Esophagus (tissue), 2 donors: ENCODE measurements around the gene SLC7A5. TPM values are rescaled to one million over a fixed set of nuclear protein-coding genes. Genes with fewer than 3 reads are reported as not detected.

ENCODE experiments used
- H3K27ac ChIP-seq, 2 donors: one replicate each; pipeline ENCODE4 v1.5.1; 2013; ENCODE audit warnings: low read depth in 2 of 2, mild to moderate bottlenecking in 2 of 2, inconsistent platforms in 1 of 2, low read length in 1 of 2, moderate library complexity in 1 of 2
- H3K27me3 ChIP-seq, 2 donors: one replicate each; pipeline ENCODE4 v1.6.1; 2013; ENCODE audit warnings: low read length in 2 of 2, control low read depth in 1 of 2, mild to moderate bottlenecking in 1 of 2; ENCODE audit not compliant: insufficient read depth in 2 of 2, control insufficient read depth in 1 of 2
- H3K36me3 ChIP-seq, 2 donors: one replicate each; pipeline ENCODE4 v1.6.1; 2013; ENCODE audit warnings: low read length in 1 of 2; ENCODE audit not compliant: control insufficient read depth in 2 of 2, insufficient read depth in 2 of 2
- H3K4me1 ChIP-seq, 2 donors: one replicate each; pipeline ENCODE4 v1.6.1; 2013; ENCODE audit warnings: low read length in 1 of 2; ENCODE audit not compliant: control insufficient read depth in 2 of 2, insufficient read depth in 2 of 2
- H3K4me3 ChIP-seq, 2 donors: one replicate each; pipeline ENCODE4 v1.5.1; 2013; ENCODE audit warnings: low read length in 2 of 2, mild to moderate bottlenecking in 2 of 2, low read depth in 1 of 2, moderate library complexity in 1 of 2
- H3K9me3 ChIP-seq, 2 donors: one replicate each; pipeline ENCODE4 v1.6.1; 2013; ENCODE audit warnings: mild to moderate bottlenecking in 2 of 2, low read depth in 1 of 2, low read length in 1 of 2, moderate library complexity in 1 of 2; ENCODE audit not compliant: control insufficient read depth in 2 of 2, insufficient read depth in 1 of 2
- WGBS, 2 donors: extraction: QIAGEN DNeasy Blood & Tissue Kit; methylation state at CpG; one replicate each; pipeline ENCODE4 v1.1.7; 2013; 5-methylcytosine and 5-hydroxymethylcytosine counted together
- polyA plus RNA-seq, 2 donors: library from polyadenylated mRNA; stranded (reverse); fragments of 200-250 nt; gene quantifications; one replicate each; pipeline ENCODE4 v1.2.3, GENCODE V29; 2013
- donor health status: healthy with polysubstance abuse.
- donor health status: Bipolar disorder and iron deficiency.

The SLC7A5 gene
- polyA plus RNA-seq, 2 donors, result 117 to 138 TPM

- Histone ChIP-seq H3K9me3 (no peaks in the 10 kb centered on the region), H3K4me3 (no peak overlapping the region), H3K4me1 (peaks cover 11 to 63% of the 10 kb centered on the region in 2 donors), H3K27me3 (no peaks in the 10 kb centered on the region), H3K36me3 (peaks cover 0 to 21% of the 10 kb centered on the region in 2 donors), H3K27ac (peak overlapping the region; percentile 58)
- 49 to 62% methylated on average over 8 of the region's 8 CpGs for WGBS, 2 donors
Observed at GRCh38 chr16:87847467-87847784, 21.9 kb downstream of the SLC7A5 start.

- H3K27ac ChIP-seq, result peak overlapping the region; percentile 58 to 77
- peak overlapping the region; percentile 4 to 17 for H3K4me3 ChIP-seq
- WGBS, 2 donors, result 55 to 70% methylated on average over 25 of the region's 25 CpGs
- peaks cover 9 to 64% of the 10 kb centered on the region in 2 donors for H3K4me1 ChIP-seq
- H3K27me3 ChIP-seq, result no peaks in the 10 kb centered on the region
- peaks cover 0 to 21% of the 10 kb centered on the region in 2 donors for H3K36me3 ChIP-seq
- H3K9me3 ChIP-seq, result no peaks in the 10 kb centered on the region
Observed at GRCh38 chr16:87846705-87847466, 22.4 kb downstream of the SLC7A5 start.

GRCh38 chr16:87845807-87846619 is 23.3 kb downstream of the SLC7A5 start:
- peak overlapping the region; percentile 58 to 77 for H3K27ac ChIP-seq
- H3K36me3 ChIP-seq, result peaks cover 0 to 15% of the 10 kb centered on the region in 2 donors
- H3K4me1 ChIP-seq, result peaks cover 9 to 66% of the 10 kb centered on the region in 2 donors
- H3K27me3 ChIP-seq, result no peaks in the 10 kb centered on the region
- no peaks in the 10 kb centered on the region for H3K9me3 ChIP-seq
- 43 to 62% methylated on average over 31 of the region's 31 CpGs for WGBS, 2 donors
- H3K4me3 ChIP-seq, result no peak overlapping the region

- H3K4me1 ChIP-seq, result peaks cover 12 to 63% of the 10 kb centered on the region in 2 donors
- H3K27me3 ChIP-seq, result no peaks in the 10 kb centered on the region
- no peak overlapping the region for H3K4me3 ChIP-seq
- no peaks in the 10 kb centered on the region for H3K9me3 ChIP-seq
- whole genome bisulfite sequencing, 2 donors, result 65 to 66% methylated on average over 13 of the region's 13 CpGs
- peak overlapping the region; percentile 58 to 77 for H3K27ac ChIP-seq
- peaks cover 0 to 16% of the 10 kb centered on the region in 2 donors for H3K36me3 ChIP-seq
Observed at GRCh38 chr16:87845213-87845612, 24.1 kb downstream of the SLC7A5 start.

GRCh38 chr16:87844809-87845208 is 24.5 kb downstream of the SLC7A5 start:
- Histone ChIP-seq H3K4me1 (peaks cover 12 to 59% of the 10 kb centered on the region in 2 donors), H3K27ac (peak overlapping the region; percentile 44 to 48)
- 55 to 57% methylated on average over 13 of the region's 13 CpGs for WGBS, 2 donors

GRCh38 chr16:87844120-87844733 is 25.1 kb downstream of the SLC7A5 start:
- no peak overlapping the region for H3K4me3 ChIP-seq
- no peaks in the 10 kb centered on the region for H3K27me3 ChIP-seq
- WGBS, 2 donors, result 43 to 54% methylated on average over 30 of the region's 30 CpGs
- peak overlapping the region; percentile 44 to 48 for H3K27ac ChIP-seq
- H3K36me3 ChIP-seq, result peaks cover 0 to 21% of the 10 kb centered on the region in 2 donors
- H3K9me3 ChIP-seq, result no peaks in the 10 kb centered on the region
- peaks cover 12 to 61% of the 10 kb centered on the region in 2 donors for H3K4me1 ChIP-seq

More at GRCh38 chr16:87844809-87845208, 24.5 kb downstream of the SLC7A5 start:
- H3K9me3 ChIP-seq, result no peaks in the 10 kb centered on the region
- H3K4me3 ChIP-seq, result no peak overlapping the region
- H3K27me3 ChIP-seq, result no peaks in the 10 kb centered on the region
- H3K36me3 ChIP-seq, result peaks cover 0 to 17% of the 10 kb centered on the region in 2 donors

GRCh38 chr16:87843678-87844105 is 25.6 kb downstream of the SLC7A5 start:
- peaks cover 12 to 62% of the 10 kb centered on the region in 2 donors for H3K4me1 ChIP-seq
- WGBS, 2 donors, result 57 to 61% methylated on average over 17 of the region's 17 CpGs
- no peak overlapping the region for H3K4me3 ChIP-seq
- H3K9me3 ChIP-seq, result no peaks in the 10 kb centered on the region
- H3K27me3 ChIP-seq, result no peaks in the 10 kb centered on the region
- peak overlapping the region; percentile 44 to 48 for H3K27ac ChIP-seq
- peaks cover 0 to 25% of the 10 kb centered on the region in 2 donors for H3K36me3 ChIP-seq

- Histone ChIP-seq H3K27me3 (no peaks in the 10 kb centered on the region), H3K9me3 (peaks cover 0 to under 1% of the 10 kb centered on the region in 2 donors), H3K27ac (peak overlapping the region; percentile 48 to 51), H3K36me3 (peaks cover 0 to 29% of the 10 kb centered on the region in 2 donors), H3K4me1 (peaks cover 13 to 54% of the 10 kb centered on the region in 2 donors), H3K4me3 (no peak overlapping the region)
- 44 to 59% methylated on average over 17 of the region's 17 CpGs for WGBS, 2 donors
Observed at GRCh38 chr16:87842209-87842869, 27.0 kb downstream of the SLC7A5 start.
